RWPE2 (cell line): Measurements from ENCODE around the gene HAUS1.

Experiments
- ATAC-seq: fragments of 200-7000 bp; cut with Tn5 transposase; 3 replicates; pipeline ENCODE4 v1.9.1; 2021; ENCODE audit warnings: low read depth
- DNase-seq: peaks from one replicate; pipeline ENCODE4 v3.0.0-alpha.2; 2020; ENCODE audit warnings: low spot score
- H3K27ac ChIP-seq: fragments of 450-650 bp; 2 replicates; pipeline ENCODE4 v1.5.1; 2017; ENCODE audit warnings: mild to moderate bottlenecking; ENCODE audit not compliant: poor library complexity, severe bottlenecking
- H3K27me3 ChIP-seq: fragments of 250-450 bp; sonication (Bioruptor Pico); 2 replicates; pipeline ENCODE4 v1.5.1; 2021; ENCODE audit warnings: mild to moderate bottlenecking, moderate library complexity; ENCODE audit not compliant: insufficient read depth, poor library complexity, severe bottlenecking
- H3K36me3 ChIP-seq: fragments of 250-450 bp; sonication (Bioruptor Pico); 2 replicates; pipeline ENCODE4 v1.5.1; 2020; ENCODE audit warnings: low read depth, mild to moderate bottlenecking, moderate library complexity
- H3K4me1 ChIP-seq: fragments of 250-450 bp; sonication (Bioruptor Pico); 2 replicates; pipeline ENCODE4 v1.5.1; 2021; ENCODE audit warnings: mild to moderate bottlenecking, moderate library complexity; ENCODE audit not compliant: insufficient read depth, poor library complexity, severe bottlenecking
- H3K4me3 ChIP-seq: fragments of 250-450 bp; sonication (Bioruptor Pico); 2 replicates; pipeline ENCODE4 v1.5.1; 2021; ENCODE audit warnings: mild to moderate bottlenecking, moderate library complexity; ENCODE audit not compliant: severe bottlenecking
- H3K9me3 ChIP-seq: fragments of 250-450 bp; sonication (Bioruptor Pico); 2 replicates; pipeline ENCODE4 v1.5.1; 2021; ENCODE audit warnings: mild to moderate bottlenecking, moderate library complexity; ENCODE audit not compliant: severe bottlenecking
- TF ChIP-seq, protein P1 (sequence below): fragments of 450-650 bp; IDR thresholded peaks from one replicate; pipeline ENCODE4 v1.5.1; 2017; ENCODE audit warnings: mild to moderate bottlenecking, moderate library complexity; ENCODE audit not compliant: poor library complexity, severe bottlenecking

Gene HAUS1

DNA sequence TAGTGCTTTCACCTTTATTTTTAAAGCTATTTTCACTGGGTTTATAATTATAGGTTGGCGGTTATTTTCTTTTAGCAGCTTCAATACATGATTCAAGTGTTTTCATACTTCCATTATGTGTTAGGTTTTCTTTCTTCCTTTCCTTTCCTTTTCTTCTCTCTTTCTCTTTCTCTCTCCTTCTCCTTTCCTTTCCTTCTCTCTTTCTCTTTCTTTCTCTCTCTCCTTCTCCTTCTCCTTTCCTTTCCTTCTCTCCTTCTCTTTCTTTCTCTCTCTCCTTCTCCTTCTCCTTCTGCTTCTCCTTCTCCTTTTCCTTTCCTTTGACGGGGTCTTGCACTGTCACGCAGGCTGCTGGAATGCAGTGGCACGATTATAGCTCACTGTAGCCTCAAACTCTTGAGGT lies 36.0 kb downstream of the HAUS1 start:
- ATAC-seq (no peak), DNase-seq (no peak)
- no peaks in the 10 kb centered on the region for H3K9me3 ChIP-seq
- no peak overlapping the region for H3K4me3 ChIP-seq
- no peak overlapping the region for H3K27ac ChIP-seq
- H3K4me1 ChIP-seq: no peaks in the 10 kb centered on the region
- H3K27me3 ChIP-seq: no peaks in the 10 kb centered on the region
- H3K36me3 ChIP-seq: no peaks in the 10 kb centered on the region
- TF ChIP-seq, protein P1, sequence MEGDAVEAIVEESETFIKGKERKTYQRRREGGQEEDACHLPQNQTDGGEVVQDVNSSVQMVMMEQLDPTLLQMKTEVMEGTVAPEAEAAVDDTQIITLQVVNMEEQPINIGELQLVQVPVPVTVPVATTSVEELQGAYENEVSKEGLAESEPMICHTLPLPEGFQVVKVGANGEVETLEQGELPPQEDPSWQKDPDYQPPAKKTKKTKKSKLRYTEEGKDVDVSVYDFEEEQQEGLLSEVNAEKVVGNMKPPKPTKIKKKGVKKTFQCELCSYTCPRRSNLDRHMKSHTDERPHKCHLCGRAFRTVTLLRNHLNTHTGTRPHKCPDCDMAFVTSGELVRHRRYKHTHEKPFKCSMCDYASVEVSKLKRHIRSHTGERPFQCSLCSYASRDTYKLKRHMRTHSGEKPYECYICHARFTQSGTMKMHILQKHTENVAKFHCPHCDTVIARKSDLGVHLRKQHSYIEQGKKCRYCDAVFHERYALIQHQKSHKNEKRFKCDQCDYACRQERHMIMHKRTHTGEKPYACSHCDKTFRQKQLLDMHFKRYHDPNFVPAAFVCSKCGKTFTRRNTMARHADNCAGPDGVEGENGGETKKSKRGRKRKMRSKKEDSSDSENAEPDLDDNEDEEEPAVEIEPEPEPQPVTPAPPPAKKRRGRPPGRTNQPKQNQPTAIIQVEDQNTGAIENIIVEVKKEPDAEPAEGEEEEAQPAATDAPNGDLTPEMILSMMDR: no peak

DNA sequence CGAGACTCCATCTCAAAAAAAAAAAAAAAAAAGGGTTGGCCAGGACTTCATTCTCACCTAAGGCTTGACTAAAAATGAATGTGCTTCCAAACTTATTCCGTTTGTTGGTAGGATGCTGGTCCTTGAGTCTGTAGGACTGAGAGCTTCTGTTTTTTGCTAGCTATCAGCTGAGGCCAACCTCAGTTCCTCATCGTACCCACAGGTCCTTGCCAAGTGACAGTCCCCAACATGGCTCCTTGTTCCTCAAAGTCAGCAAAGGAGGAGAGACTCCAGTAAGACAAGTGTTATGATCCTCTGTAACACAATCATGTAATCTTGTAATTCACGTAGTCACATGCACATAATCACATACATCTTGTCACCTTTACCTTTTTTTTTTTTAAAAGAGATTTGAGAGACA lies 37.0 kb downstream of the HAUS1 start:
- no peaks in the 10 kb centered on the region for H3K9me3 ChIP-seq
- H3K4me1 ChIP-seq: no peaks in the 10 kb centered on the region
- DNase-seq: no peak
- H3K36me3 ChIP-seq: no peaks in the 10 kb centered on the region
- no peak overlapping the region for H3K27ac ChIP-seq
- no peak overlapping the region for H3K4me3 ChIP-seq
- ATAC-seq: no peak
- TF ChIP-seq, protein P1: no peak
- no peaks in the 10 kb centered on the region for H3K27me3 ChIP-seq

DNA sequence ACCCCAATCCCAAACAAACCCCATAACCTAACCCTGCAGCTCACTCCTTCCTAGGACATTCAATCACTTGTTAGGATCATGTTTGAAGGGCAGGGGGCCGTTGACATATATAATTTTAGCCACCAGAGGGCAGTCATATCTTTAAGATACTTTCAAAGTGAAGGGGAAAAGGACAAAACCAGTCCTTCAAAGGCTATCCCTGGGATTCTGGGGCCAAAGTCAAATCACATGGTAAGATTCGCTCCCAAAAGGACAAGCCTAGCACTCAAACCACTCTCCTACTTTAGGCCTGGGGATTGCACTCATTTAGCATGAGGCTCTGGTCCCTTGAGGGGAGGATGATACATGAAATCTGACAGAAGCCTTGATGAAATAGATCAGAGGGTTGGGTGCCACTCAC lies 44.6 kb downstream of the HAUS1 start:
- no peaks in the 10 kb centered on the region for H3K36me3 ChIP-seq
- no peak for ATAC-seq
- TF ChIP-seq, protein P1: peak; percentile 80

DNA sequence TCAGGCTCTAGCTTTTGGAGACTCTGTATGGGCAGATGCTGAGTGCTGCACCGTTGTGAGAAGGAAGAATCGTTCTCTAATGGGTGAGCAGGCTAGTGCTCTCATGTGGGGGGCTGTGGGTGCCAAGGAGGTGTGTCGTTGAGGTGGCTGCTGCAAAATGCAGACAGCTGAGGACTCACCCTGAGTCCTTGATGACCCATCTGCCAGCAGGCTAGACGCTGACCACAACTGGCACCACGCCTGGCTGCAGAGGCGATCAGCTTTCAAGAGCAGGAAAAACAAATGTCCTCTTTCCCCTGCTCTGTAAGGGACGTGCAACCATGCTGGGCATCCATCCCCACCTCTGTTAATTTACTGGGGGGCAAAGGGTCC lies 48.2 kb downstream of the HAUS1 start:
- Histone ChIP-seq H3K4me1 (peaks cover 33% of the 10 kb centered on the region), H3K27me3 (no peaks in the 10 kb centered on the region), H3K36me3 (no peaks in the 10 kb centered on the region), H3K9me3 (no peaks in the 10 kb centered on the region), H3K27ac (peak overlapping the region; percentile 97), H3K4me3 (no peak overlapping the region)
- ATAC-seq: peak; percentile 47
- DNase-seq: peak; percentile 75
- TF ChIP-seq, protein P1: no peak

More for the DNA sequence above, 44.6 kb downstream of the HAUS1 start:
- no peak for DNase-seq
- Histone ChIP-seq H3K9me3 (no peaks in the 10 kb centered on the region), H3K27ac (peak overlapping the region; percentile 44), H3K27me3 (no peaks in the 10 kb centered on the region), H3K4me3 (no peak overlapping the region), H3K4me1 (peaks cover 19% of the 10 kb centered on the region)

DNA sequence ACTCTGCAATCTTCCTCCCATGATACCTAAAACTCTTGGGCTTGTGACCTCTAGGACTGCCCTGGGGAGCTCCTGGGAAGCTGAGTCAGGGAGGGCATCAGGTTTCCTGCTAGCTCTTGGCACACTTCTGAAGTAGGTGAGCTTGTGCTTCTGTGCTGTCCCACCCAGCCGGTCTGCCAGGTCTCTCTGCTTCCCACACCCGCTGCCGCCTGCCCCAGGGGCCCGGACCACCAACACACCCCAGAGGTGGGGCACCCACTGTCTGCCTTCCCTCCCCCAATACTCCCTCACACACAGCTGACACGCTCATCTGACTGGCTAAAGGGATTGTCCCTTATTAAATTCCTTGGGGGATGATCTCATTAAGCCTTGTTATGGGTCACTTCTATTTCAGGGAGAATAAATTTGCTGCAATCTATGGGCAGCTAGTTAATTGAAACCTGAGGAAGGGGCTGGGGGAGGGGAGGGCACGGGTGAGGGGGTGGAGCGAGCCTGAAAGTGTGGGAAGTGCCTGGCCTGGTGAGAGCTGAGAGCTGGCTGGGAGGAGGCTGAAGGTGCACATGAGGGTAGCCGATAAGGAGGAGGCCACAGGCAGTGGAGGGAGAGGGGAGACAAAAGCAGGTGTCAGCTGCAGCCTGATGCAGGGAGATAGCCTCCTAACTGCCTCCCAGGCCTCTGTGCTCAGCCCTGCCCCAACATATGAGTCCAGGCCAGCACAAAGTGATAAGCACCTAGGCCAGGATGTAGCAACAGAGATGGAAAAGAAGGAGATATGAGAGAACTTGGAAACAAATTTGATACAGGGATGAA lies 48.8 kb downstream of the HAUS1 start:
- TF ChIP-seq, protein P1: no peak
- Histone ChIP-seq H3K9me3 (no peaks in the 10 kb centered on the region), H3K27me3 (no peaks in the 10 kb centered on the region), H3K36me3 (no peaks in the 10 kb centered on the region), H3K4me1 (peaks cover 33% of the 10 kb centered on the region), H3K4me3 (no peak overlapping the region), H3K27ac (peak overlapping the region; percentile 97)
- peak; percentile 89 for DNase-seq
- ATAC-seq: peak; percentile 79
